HCT116 (cell line): ENCODE results near the gene LGALS3. TPM values are rescaled to one million over a fixed set of nuclear protein-coding genes. Genes with fewer than 3 reads are reported as not detected.

Experiments
- ATAC-seq: fragments of 200-7000 bp; cut with Tn5 transposase; 2 replicates; pipeline ENCODE4 v1.9.1; 2020; ENCODE audit warnings: mild to moderate bottlenecking, moderate library complexity
- BruUV-seq: library from RNA; stranded (reverse); fragments of 400-500 nt; replicated peaks from 2 replicates; lab custom pipeline; 2021; lab: Mats Ljungman, UMichigan
- CTCF ChIA-PET: fragments of 300-600 bp; sonication (Branson Sonifier 250); formaldehyde crosslinking; loops from one replicate; lab custom pipeline; 2021; ENCODE audit warnings: antibody characterized with exemption; lab: Charles Lee
- POLR2A ChIA-PET: fragments of 300-600, 350-600 bp; sonication (Branson Sonifier 250); formaldehyde crosslinking; loops from one replicate; lab custom pipeline; 2021; ENCODE audit warnings: antibody characterized with exemption; lab: Charles Lee
- RAD21 ChIA-PET, 2 experiments: fragments of 300-600 bp; sonication (Branson Sonifier 250); formaldehyde crosslinking; loops; one replicate each; lab custom pipeline; 2023; ENCODE audit warnings: low total read pairs in 2 of 2; ENCODE audit not compliant: uncharacterized antibody in 2 of 2, unreplicated experiment in 2 of 2, low non-redundant PET in 1 of 2; lab: Charles Lee
- DNase-seq: peaks from one replicate; pipeline ENCODE4 v3.0.0-alpha.2; 2010; ENCODE audit warnings: low read depth, low spot score
- H2AFZ ChIP-seq: fragments of 200-600 bp; shearing (Covaris generic), sonication (generic); 2 replicates; pipeline ENCODE4 v1.6.1; 2017; ENCODE audit warnings: low read depth, mixed run types, mixed read lengths, antibody characterized with exemption, low read length; ENCODE audit not compliant: poor library complexity, severe bottlenecking
- H3K27ac ChIP-seq: 2 replicates; pipeline ENCODE4 v1.5.1; 2012; ENCODE audit warnings: low read depth, low read length
- H3K27me3 ChIP-seq: fragments of 200-600 bp; sonication (generic); 2 replicates; pipeline ENCODE4 v1.6.1; 2016; ENCODE audit warnings: mixed run types, low read length, mixed read lengths; ENCODE audit not compliant: insufficient read depth
- H3K36me3 ChIP-seq, 2 experiments: fragments of 200-500 bp in 1 of 2; fragments of 200-600 bp in 1 of 2; sonication (Bioruptor generic) in 1 of 2; sonication (generic) in 1 of 2; 2 replicates each; pipeline versions ENCODE4 v1.5.1 to v1.6.1; 2014 to 2016; ENCODE audit warnings: low read length in 2 of 2, inconsistent platforms in 1 of 2, mixed read lengths in 1 of 2, mixed run types in 1 of 2; ENCODE audit not compliant: insufficient read depth in 2 of 2, control insufficient read depth in 1 of 2
- H3K4me1 ChIP-seq, 2 experiments: fragments of 200-600 bp in 1 of 2; sonication (generic) in 1 of 2; 2 replicates each; pipeline versions ENCODE4 v1.5.1 to v1.6.1; 2012 to 2017; ENCODE audit warnings: low read length in 2 of 2, inconsistent platforms in 1 of 2, mild to moderate bottlenecking in 1 of 2, mixed read lengths in 1 of 2, mixed run types in 1 of 2, moderate library complexity in 1 of 2; ENCODE audit not compliant: insufficient read depth in 2 of 2, control insufficient read depth in 1 of 2
- H3K4me2 ChIP-seq: fragments of 200-600 bp; sonication (generic); 2 replicates; pipeline ENCODE4 v1.6.1; 2017; ENCODE audit warnings: mixed run types, low read length, mixed read lengths
- H3K4me3 ChIP-seq, 2 experiments: fragments of 200-600 bp in 1 of 2; sonication (generic) in 1 of 2; replicated peaks in 1 of 2; 2 replicates each; pipeline ENCODE4 v1.5.1; 2011 to 2016; ENCODE audit warnings: low read length in 2 of 2, control low read depth in 1 of 2, low read depth in 1 of 2, mild to moderate bottlenecking in 1 of 2, mixed read lengths in 1 of 2, mixed run types in 1 of 2
- H3K79me2 ChIP-seq: fragments of 200-600 bp; sonication (generic); 2 replicates; pipeline ENCODE4 v1.6.1; 2017; ENCODE audit warnings: mild to moderate bottlenecking, mixed run types, low read length, moderate library complexity, mixed read lengths; ENCODE audit not compliant: insufficient read depth
- H3K9ac ChIP-seq: fragments of 200-600 bp; sonication (generic); 2 replicates; pipeline ENCODE4 v1.6.1; 2016; ENCODE audit warnings: low read length, mixed read lengths
- H3K9me2 ChIP-seq: fragments of 200-600 bp; sonication (generic), shearing (Covaris generic); 2 replicates; pipeline ENCODE4 v1.6.1; 2017; ENCODE audit warnings: mixed run types, mild to moderate bottlenecking, moderate library complexity; ENCODE audit not compliant: insufficient read depth
- H3K9me3 ChIP-seq, 2 experiments: fragments of 200-500 bp in 1 of 2; fragments of 200-600 bp in 1 of 2; sonication (Bioruptor generic) in 1 of 2; sonication (generic) in 1 of 2; 2 replicates each; pipeline ENCODE4 v1.6.1; 2014 to 2017; ENCODE audit warnings: low read length in 2 of 2, mixed read lengths in 2 of 2, inconsistent platforms in 1 of 2, low read depth in 1 of 2, mild to moderate bottlenecking in 1 of 2, mixed run types in 1 of 2, moderate library complexity in 1 of 2; ENCODE audit not compliant: control insufficient read depth in 1 of 2, insufficient read depth in 1 of 2
- H4K20me1 ChIP-seq: fragments of 200-600 bp; sonication (generic), shearing (Covaris generic); 2 replicates; pipeline ENCODE4 v1.6.1; 2017; ENCODE audit warnings: mixed run types, mild to moderate bottlenecking, moderate library complexity; ENCODE audit not compliant: insufficient read depth
- CBX3 ChIP-seq: IDR thresholded peaks from 2 replicates; pipeline ENCODE4 v1.6.1; 2012; ENCODE audit warnings: low read depth
- EGR1 ChIP-seq: IDR thresholded peaks from 2 replicates; pipeline ENCODE4 v1.6.1; 2012; ENCODE audit warnings: low read depth
- ELF1 ChIP-seq: IDR thresholded peaks from 2 replicates; pipeline ENCODE4 v1.6.1; 2012; ENCODE audit warnings: low read depth, borderline replicate concordance
- EZH2 ChIP-seq: fragments of 200-600 bp; sonication (generic); IDR thresholded peaks from 2 replicates; pipeline ENCODE4 v1.6.1; 2017; ENCODE audit warnings: antibody characterized with exemption, mixed run types
- EZH2phosphoT487 ChIP-seq: fragments of 200-600 bp; IDR thresholded peaks from 2 replicates; pipeline ENCODE4 v1.6.1; 2018; ENCODE audit warnings: antibody characterized with exemption, borderline replicate concordance
- FOSL1 ChIP-seq: IDR thresholded peaks from 2 replicates; pipeline ENCODE4 v1.6.1; 2012; ENCODE audit warnings: low read depth
- JUND ChIP-seq: IDR thresholded peaks from 2 replicates; pipeline ENCODE4 v1.6.1; 2012
- POLR2A ChIP-seq: IDR thresholded peaks from 2 replicates; pipeline ENCODE4 v1.7.0; 2011; ENCODE audit warnings: borderline replicate concordance; ENCODE audit not compliant: insufficient read depth, insufficient read length; ENCODE audit errors: extremely low read depth
- POLR2AphosphoS5 ChIP-seq: IDR thresholded peaks from 2 replicates; pipeline ENCODE4 v1.6.1; 2011; ENCODE audit warnings: mild to moderate bottlenecking, low read depth, low read length, moderate library complexity
- RAD21 ChIP-seq: IDR thresholded peaks from 2 replicates; pipeline ENCODE4 v1.6.1; 2012; ENCODE audit warnings: low read depth, mild to moderate bottlenecking
- SIN3A ChIP-seq: IDR thresholded peaks from 2 replicates; pipeline ENCODE4 v1.6.1; 2012; ENCODE audit warnings: low read depth
- SP1 ChIP-seq: IDR thresholded peaks from 2 replicates; pipeline ENCODE4 v1.6.1; 2012; ENCODE audit warnings: low read depth
- TCF7L2 ChIP-seq: IDR thresholded peaks from 2 replicates; pipeline ENCODE4 v1.7.0; 2011; ENCODE audit warnings: borderline replicate concordance, inconsistent platforms; ENCODE audit not compliant: insufficient read depth, insufficient read length; ENCODE audit errors: extremely low read depth
- YY1 ChIP-seq: IDR thresholded peaks from 2 replicates; pipeline ENCODE4 v1.6.1; 2011; ENCODE audit warnings: low read length, low read depth, moderate library complexity, mild to moderate bottlenecking; ENCODE audit not compliant: insufficient replicate concordance; ENCODE audit errors: extremely low read depth
- ZFX ChIP-seq: fragments of 450-650 bp; IDR thresholded peaks from 2 replicates; pipeline ENCODE4 v1.6.1; 2017
- ZNF274 ChIP-seq: fragments of 200-500 bp; sonication (Bioruptor generic); IDR thresholded peaks from 2 replicates; pipeline ENCODE4 v1.6.1; 2014; ENCODE audit warnings: mild to moderate bottlenecking, low read depth, low read length, inconsistent platforms
- intact Hi-C: fragments of 100-400 bp; cut with micrococcal nuclease; formaldehyde crosslinking; loops from 2 replicates; pipeline ENCODE4 v1.10.0; 2022
- total RNA-seq: library from RNA; stranded (reverse); gene quantifications from one replicate; pipeline ENCODE4 v1.2.1, GENCODE V29; 2021; ENCODE audit not compliant: unreplicated experiment
- TF ChIP-seq, protein P1 (sequence below): IDR thresholded peaks from 2 replicates; pipeline ENCODE4 v1.6.1; 2011; ENCODE audit warnings: mild to moderate bottlenecking, low read length, moderate library complexity; ENCODE audit not compliant: insufficient replicate concordance; ENCODE audit errors: extremely low read depth
- TF ChIP-seq, protein P2 (sequence below): IDR thresholded peaks from 2 replicates; pipeline ENCODE4 v1.6.1; 2012; ENCODE audit warnings: low read depth
- TF ChIP-seq, protein P3 (sequence below): IDR thresholded peaks from 2 replicates; pipeline ENCODE4 v1.6.1; 2012
- TF ChIP-seq, protein P4 (sequence below): IDR thresholded peaks from 2 replicates; pipeline ENCODE4 v1.6.1; 2012

Gene LGALS3
- total RNA-seq, 1 experiment from 2014 or later = 86.1 TPM

DNA sequence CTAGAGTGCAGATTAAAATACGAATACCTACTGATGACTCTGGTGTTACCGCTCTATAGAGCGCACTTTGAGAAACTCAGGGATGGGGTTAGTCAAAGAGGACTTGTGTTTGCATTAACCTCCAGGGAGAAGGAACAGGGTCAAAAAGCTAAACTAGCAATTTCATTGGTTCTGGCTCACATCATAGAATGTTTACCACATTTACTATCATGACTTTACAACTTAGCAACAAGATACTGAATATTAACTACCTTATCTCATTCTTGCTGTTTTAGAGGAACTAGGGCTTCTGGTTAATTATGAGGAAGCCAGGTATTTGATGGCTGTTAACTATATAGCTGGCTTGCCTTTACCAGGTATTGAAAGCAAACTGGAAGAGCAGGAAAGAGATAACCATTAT lies 12.8 kb downstream of the LGALS3 start:
- Histone ChIP-seq H4K20me1 (no peaks in the 10 kb centered on the region), H3K9me3 (no peaks in the 10 kb centered on the region), H3K4me2 (no peak overlapping the region), H2AFZ (no peak overlapping the region), H3K27me3 (no peaks in the 10 kb centered on the region), H3K36me3 (peaks cover 39 to 54% of the 10 kb centered on the region in 2 experiments; a peak in 3 of 4 replicates), H3K79me2 (peaks cover 12% of the 10 kb centered on the region; the same call in 1 of the 2 replicates), H3K4me3 (no peak overlapping the region), H3K9me2 (no peaks in the 10 kb centered on the region), H3K4me1 (no peaks in the 10 kb centered on the region), H3K9ac (no peak overlapping the region), H3K27ac (no peak overlapping the region)
- intact Hi-C loops = no loop called here
- BruUV-seq = no TSS peak
- POLR2A ChIA-PET = no interaction called here
- CTCF ChIA-PET = no interaction called here
- no peak for DNase-seq
- TF ChIP-seq SIN3A (no peak), EZH2 (no peak), ELF1 (no peak), ZFX (no peak), FOSL1 (no peak), POLR2A (no peak), SP1 (no peak), YY1 (no peak), EZH2phosphoT487 (no peak), TCF7L2 (no peak), POLR2AphosphoS5 (no peak), ZNF274 (no peak), EGR1 (no peak), RAD21 (no peak), JUND (no peak), CBX3 (no peak)
- TF ChIP-seq, protein P1, sequence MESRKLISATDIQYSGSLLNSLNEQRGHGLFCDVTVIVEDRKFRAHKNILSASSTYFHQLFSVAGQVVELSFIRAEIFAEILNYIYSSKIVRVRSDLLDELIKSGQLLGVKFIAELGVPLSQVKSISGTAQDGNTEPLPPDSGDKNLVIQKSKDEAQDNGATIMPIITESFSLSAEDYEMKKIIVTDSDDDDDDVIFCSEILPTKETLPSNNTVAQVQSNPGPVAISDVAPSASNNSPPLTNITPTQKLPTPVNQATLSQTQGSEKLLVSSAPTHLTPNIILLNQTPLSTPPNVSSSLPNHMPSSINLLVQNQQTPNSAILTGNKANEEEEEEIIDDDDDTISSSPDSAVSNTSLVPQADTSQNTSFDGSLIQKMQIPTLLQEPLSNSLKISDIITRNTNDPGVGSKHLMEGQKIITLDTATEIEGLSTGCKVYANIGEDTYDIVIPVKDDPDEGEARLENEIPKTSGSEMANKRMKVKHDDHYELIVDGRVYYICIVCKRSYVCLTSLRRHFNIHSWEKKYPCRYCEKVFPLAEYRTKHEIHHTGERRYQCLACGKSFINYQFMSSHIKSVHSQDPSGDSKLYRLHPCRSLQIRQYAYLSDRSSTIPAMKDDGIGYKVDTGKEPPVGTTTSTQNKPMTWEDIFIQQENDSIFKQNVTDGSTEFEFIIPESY = no peak
- TF ChIP-seq, protein P2, sequence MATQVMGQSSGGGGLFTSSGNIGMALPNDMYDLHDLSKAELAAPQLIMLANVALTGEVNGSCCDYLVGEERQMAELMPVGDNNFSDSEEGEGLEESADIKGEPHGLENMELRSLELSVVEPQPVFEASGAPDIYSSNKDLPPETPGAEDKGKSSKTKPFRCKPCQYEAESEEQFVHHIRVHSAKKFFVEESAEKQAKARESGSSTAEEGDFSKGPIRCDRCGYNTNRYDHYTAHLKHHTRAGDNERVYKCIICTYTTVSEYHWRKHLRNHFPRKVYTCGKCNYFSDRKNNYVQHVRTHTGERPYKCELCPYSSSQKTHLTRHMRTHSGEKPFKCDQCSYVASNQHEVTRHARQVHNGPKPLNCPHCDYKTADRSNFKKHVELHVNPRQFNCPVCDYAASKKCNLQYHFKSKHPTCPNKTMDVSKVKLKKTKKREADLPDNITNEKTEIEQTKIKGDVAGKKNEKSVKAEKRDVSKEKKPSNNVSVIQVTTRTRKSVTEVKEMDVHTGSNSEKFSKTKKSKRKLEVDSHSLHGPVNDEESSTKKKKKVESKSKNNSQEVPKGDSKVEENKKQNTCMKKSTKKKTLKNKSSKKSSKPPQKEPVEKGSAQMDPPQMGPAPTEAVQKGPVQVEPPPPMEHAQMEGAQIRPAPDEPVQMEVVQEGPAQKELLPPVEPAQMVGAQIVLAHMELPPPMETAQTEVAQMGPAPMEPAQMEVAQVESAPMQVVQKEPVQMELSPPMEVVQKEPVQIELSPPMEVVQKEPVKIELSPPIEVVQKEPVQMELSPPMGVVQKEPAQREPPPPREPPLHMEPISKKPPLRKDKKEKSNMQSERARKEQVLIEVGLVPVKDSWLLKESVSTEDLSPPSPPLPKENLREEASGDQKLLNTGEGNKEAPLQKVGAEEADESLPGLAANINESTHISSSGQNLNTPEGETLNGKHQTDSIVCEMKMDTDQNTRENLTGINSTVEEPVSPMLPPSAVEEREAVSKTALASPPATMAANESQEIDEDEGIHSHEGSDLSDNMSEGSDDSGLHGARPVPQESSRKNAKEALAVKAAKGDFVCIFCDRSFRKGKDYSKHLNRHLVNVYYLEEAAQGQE = no peak
- TF ChIP-seq, protein P3, sequence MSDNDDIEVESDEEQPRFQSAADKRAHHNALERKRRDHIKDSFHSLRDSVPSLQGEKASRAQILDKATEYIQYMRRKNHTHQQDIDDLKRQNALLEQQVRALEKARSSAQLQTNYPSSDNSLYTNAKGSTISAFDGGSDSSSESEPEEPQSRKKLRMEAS = no peak
- TF ChIP-seq, protein P4, sequence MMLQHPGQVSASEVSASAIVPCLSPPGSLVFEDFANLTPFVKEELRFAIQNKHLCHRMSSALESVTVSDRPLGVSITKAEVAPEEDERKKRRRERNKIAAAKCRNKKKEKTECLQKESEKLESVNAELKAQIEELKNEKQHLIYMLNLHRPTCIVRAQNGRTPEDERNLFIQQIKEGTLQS = no peak
- ATAC-seq = no peak
- RAD21 ChIA-PET = no interaction called here
